H1 (cell line): ENCODE measurements around the gene MED28. TPM values are rescaled to one million over a fixed set of nuclear protein-coding genes. Genes with fewer than 3 reads are reported as not detected.

Experiments used
- ATF3 ChIP-seq: IDR thresholded peaks from 2 replicates; pipeline ENCODE4 v1.6.1; 2011; ENCODE audit warnings: low read depth, mild to moderate bottlenecking, low read length; ENCODE audit not compliant: insufficient read depth
- CHD1 ChIP-seq: IDR thresholded peaks from 2 replicates; pipeline ENCODE4 v1.6.1; 2012; ENCODE audit warnings: low read depth, low read length, improper control_type of control experiment
- JUN ChIP-seq: IDR thresholded peaks from 2 replicates; pipeline ENCODE4 v1.6.1; 2011; ENCODE audit warnings: low read depth, mild to moderate bottlenecking, improper control_type of control experiment, low read length
- KDM5A ChIP-seq: fragments of 200-600 bp; IDR thresholded peaks from 2 replicates; pipeline ENCODE4 v1.7.1; 2012; ENCODE audit warnings: mild to moderate bottlenecking, low read length, inconsistent platforms, mixed read lengths
- MAX ChIP-seq: IDR thresholded peaks from 2 replicates; pipeline ENCODE4 v1.6.1; 2012; ENCODE audit warnings: inconsistent platforms
- polyA plus RNA-seq, 7 experiments: library from polyadenylated mRNA; depleted of rRNA in 3 of 7; stranded (reverse) in 5 of 7; unstranded in 2 of 7; fragments of >200 nt in 5 of 7; fragments of 200-250 nt in 2 of 7; gene quantifications; 1 replicate in 5 of 7; 2 replicates in 1 of 7; 4 replicates in 1 of 7; pipeline versions ENCODE4 v1.2.1 to v1.2.3, GENCODE V29; 2011 to 2013; ENCODE audit warnings: missing spikeins in 2 of 7, mixed read lengths in 2 of 7
- total RNA-seq: library from RNA; stranded (reverse); fragmentation: NEBNext Ultra II Directional; extraction: Animal tissue kit (Norgen Biotek cat#: 25700); gene quantifications from 2 replicates; pipeline ENCODE4 v1.2.1, GENCODE V29; 2021

The MED28 gene
- total and polyA plus RNA-seq, 2 of the 8 experiments (the other 6 are each of a cell fraction or from before 2014, with no cell fraction given): 24.0 to 87.1 TPM

- TF ChIP-seq JUN (no peak), ATF3 (no peak), MAX (no peak), KDM5A (no peak), CHD1 (no peak)
These were observed 29.8 kb upstream of the MED28 start (continued) for GRCh38 chr4:17584521-17585213.
